GM20000 (cell line): ENCODE measurements around the gene SKA1.

Source experiments
- DNase-seq: peaks from one replicate; pipeline ENCODE4 v3.0.0; 2012; ENCODE audit warnings: low spot score
- CTCF ChIP-seq: IDR thresholded peaks from 2 replicates; pipeline ENCODE4 v1.5.1; 2012; ENCODE audit warnings: mild to moderate bottlenecking, control low read depth; ENCODE audit errors: extremely low read depth, missing control alignments

Gene SKA1

GRCh38 chr18:50439460-50440015 lies 64.7 kb downstream of the SKA1 start:
- no peak for DNase-seq
- TF ChIP-seq CTCF = no peak

- DNase-seq = no peak
- no peak for TF ChIP-seq CTCF
These were observed 66.2 kb downstream of the SKA1 start for GRCh38 chr18:50441016-50441415.

GRCh38 chr18:50441501-50441900 lies 66.7 kb downstream of the SKA1 start:
- DNase-seq = no peak
- no peak for TF ChIP-seq CTCF
